T-helper 17 cell (primary cell): ENCODE measurements around the gene FASTK. TPM values are rescaled to one million over a fixed set of nuclear protein-coding genes. Genes with fewer than 3 reads are reported as not detected.
A peak's percentile ranks its signal among the peaks of the same experiment; 100 is the strongest.

ENCODE experiments used
- ATAC-seq: fragments of 150-1000 bp; cut with Tn5 transposase; 2 replicates; pipeline ENCODE4 v1.10.0; 2021; ENCODE audit warnings: mild to moderate bottlenecking, moderate library complexity
- DNase-seq, 3 donors: peaks; one replicate each; pipeline versions ENCODE4 v3.0.0 to v3.0.0-alpha.2; 2020 to 2021
- H3K9me3 ChIP-seq: one replicate; pipeline ENCODE4 v1.7.0; 2013; ENCODE audit warnings: low read length, mild to moderate bottlenecking; ENCODE audit not compliant: control insufficient read depth, poor library complexity, severe bottlenecking
- H3K27ac Mint-ChIP-seq: one replicate; pipeline ENCODE4 v1.8.0; 2022; ENCODE audit warnings: mild to moderate bottlenecking, moderate library complexity, mixed read lengths
- H3K27me3 Mint-ChIP-seq: one replicate; pipeline ENCODE4 v1.8.0; 2022; ENCODE audit warnings: mixed read lengths
- H3K36me3 Mint-ChIP-seq: one replicate; pipeline ENCODE4 v1.8.0; 2022; ENCODE audit warnings: low read depth, mixed read lengths
- H3K4me1 Mint-ChIP-seq: one replicate; pipeline ENCODE4 v1.8.0; 2022; ENCODE audit warnings: mild to moderate bottlenecking, mixed read lengths
- H3K4me3 Mint-ChIP-seq: one replicate; pipeline ENCODE4 v1.8.0; 2022; ENCODE audit warnings: mild to moderate bottlenecking, moderate library complexity, mixed read lengths
- total RNA-seq, 4 donors: library from RNA in 2 of 4; stranded (reverse) in 2 of 4; gene quantifications; one replicate each; pipeline ENCODE4 v1.2.3 and lab custom pipeline; 2022 to 2026

FASTK gene
- total RNA-seq, 2 donors from 2014 or later = 67.7 to 82.2 TPM

DNA sequence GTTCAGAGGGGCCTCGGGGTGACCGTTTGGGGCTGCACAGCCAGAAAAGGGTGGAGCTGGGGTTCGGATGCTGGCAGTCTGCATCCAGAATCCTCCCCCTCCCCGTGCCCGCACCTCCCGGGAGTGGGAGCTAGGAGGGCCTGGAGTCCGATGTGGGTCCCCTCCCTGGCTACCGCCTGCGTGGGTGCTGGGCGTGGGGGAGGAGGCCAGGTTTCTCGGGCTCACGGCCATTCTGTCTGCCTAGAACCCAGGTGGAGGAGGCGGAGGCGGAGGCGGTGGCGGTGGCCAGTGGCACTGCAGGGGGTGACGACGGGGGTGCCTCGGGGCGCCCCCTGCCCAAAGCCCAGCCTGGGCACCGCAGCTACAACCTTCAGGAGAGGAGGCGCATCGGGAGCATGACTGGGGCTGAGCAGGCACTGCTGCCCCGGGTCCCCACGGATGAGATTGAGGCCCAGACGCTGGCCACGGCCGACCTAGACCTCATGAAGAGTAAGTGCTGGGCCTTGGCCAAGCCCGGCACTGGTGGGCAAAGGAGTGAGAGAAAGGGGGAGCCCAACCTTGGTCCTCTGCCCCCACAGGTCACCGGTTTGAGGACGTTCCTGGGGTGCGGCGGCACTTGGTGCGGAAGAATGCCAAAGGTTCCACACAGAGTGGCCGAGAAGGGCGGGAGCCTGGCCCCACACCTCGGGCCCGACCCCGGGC is 14.2 kb downstream of the FASTK start:
- H3K27ac Mint-ChIP-seq = no peak overlapping the region
- H3K36me3 Mint-ChIP-seq = peaks cover 3% of the 10 kb centered on the region

DNA sequence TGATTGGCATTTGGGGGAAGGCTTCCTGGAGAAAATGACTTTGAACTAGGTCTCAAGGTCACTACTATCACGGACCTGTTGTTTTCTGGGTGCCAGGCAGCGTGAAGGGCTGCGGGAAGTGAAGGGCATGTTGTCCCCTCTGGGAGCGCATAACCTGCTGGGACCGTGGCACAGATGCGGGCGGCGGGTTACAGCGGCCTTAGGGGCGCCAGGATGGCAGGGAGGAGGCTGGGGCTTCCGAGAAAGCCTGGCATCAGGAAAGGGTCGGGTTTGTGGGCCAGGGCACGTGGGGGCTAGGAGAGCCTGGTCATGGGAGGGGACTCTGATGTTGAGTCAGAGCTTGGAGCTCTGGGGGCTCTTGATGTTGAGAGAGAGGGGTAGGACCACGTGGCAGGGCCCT is 15.1 kb downstream of the FASTK start:
- Mint-ChIP-seq H3K27ac (no peak overlapping the region), H3K4me1 (peaks cover 15% of the 10 kb centered on the region), H3K4me3 (peak overlapping the region; percentile 21), H3K27me3 (no peaks in the 10 kb centered on the region), H3K36me3 (peaks cover 3% of the 10 kb centered on the region)
- no peaks in the 10 kb centered on the region for H3K9me3 ChIP-seq
- DNase-seq (no peak), ATAC-seq (no peak)

More for the DNA sequence above, 14.2 kb downstream of the FASTK start:
- H3K27me3 Mint-ChIP-seq = no peaks in the 10 kb centered on the region
- no peaks in the 10 kb centered on the region for H3K9me3 ChIP-seq
- H3K4me3 Mint-ChIP-seq = no peak overlapping the region
- no peak for ATAC-seq
- no peak for DNase-seq
- H3K4me1 Mint-ChIP-seq = peaks cover 11% of the 10 kb centered on the region

DNA sequence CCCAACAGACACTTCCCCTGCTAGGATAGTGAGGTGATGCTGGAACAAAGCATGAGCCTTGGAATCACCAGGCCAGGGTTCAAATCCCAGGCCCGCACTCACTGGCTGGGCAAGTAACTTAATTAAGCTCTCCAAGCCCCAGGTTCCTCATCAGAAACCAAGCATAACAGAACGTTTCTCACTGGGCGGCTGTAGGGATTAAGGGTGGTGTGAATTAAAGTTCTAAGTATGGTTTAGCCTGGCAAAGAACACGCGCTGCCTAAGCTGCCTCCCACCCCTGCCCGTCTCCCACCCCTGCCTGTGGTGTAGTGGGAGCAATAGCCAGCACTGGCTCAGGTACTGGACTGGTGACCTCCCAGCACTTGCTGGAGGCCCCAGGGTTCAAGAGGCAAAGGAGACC is 15.6 kb downstream of the FASTK start:
- DNase-seq = no peak
- Mint-ChIP-seq H3K27me3 (no peaks in the 10 kb centered on the region), H3K4me1 (peaks cover 15% of the 10 kb centered on the region), H3K27ac (no peak overlapping the region), H3K4me3 (no peak overlapping the region), H3K36me3 (peaks cover 3% of the 10 kb centered on the region)
- no peaks in the 10 kb centered on the region for H3K9me3 ChIP-seq
- no peak for ATAC-seq

DNA sequence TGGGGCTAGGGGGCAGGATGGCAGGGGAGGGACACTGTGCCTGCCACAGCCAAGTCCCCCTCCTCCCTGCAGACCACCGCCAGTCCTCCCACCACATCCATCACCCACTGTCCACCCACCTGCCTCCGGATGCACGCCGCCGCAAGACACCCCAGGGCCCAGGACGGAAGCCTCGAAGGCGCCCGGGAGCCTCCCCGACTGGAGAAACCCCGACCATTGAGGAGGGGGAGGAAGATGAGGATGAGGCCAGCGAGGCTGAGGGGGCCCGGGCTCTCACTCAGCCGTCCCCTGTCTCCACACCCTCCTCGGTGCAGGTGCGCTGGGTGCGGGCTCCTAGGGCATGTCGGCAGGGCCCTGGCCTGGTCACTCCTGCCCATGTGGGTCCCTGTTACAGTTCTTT is 16.2 kb downstream of the FASTK start:
- Mint-ChIP-seq H3K4me3 (no peak overlapping the region), H3K27ac (no peak overlapping the region), H3K27me3 (no peaks in the 10 kb centered on the region), H3K4me1 (peaks cover 15% of the 10 kb centered on the region), H3K36me3 (peaks cover 3% of the 10 kb centered on the region)
- no peak for ATAC-seq
- no peaks in the 10 kb centered on the region for H3K9me3 ChIP-seq
- DNase-seq = no peak

DNA sequence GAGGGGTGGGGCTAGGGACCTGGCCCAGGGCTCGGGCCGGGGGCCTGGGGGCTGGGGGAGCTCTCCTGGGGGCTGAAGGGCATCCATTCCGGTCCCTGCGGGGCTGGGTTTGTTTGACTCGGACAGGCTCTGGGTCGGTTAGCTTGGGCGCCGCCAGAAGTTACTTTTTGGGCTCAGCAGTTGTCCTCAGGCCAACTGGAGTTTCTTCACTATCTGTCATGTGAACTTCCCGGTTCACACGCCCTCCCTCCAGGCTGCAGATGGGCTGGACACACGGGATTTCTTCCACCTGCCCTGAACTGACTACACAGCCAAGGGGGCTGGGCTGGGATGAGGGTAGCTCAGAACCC is 17.4 kb downstream of the FASTK start:
- ATAC-seq (no peak), DNase-seq (no peak)
- H3K27me3 Mint-ChIP-seq = no peaks in the 10 kb centered on the region
- peaks cover 21% of the 10 kb centered on the region for H3K4me1 Mint-ChIP-seq
- no peak overlapping the region for H3K27ac Mint-ChIP-seq
- H3K9me3 ChIP-seq = no peaks in the 10 kb centered on the region
- H3K36me3 Mint-ChIP-seq = peaks cover 3% of the 10 kb centered on the region
- H3K4me3 Mint-ChIP-seq = no peak overlapping the region

DNA sequence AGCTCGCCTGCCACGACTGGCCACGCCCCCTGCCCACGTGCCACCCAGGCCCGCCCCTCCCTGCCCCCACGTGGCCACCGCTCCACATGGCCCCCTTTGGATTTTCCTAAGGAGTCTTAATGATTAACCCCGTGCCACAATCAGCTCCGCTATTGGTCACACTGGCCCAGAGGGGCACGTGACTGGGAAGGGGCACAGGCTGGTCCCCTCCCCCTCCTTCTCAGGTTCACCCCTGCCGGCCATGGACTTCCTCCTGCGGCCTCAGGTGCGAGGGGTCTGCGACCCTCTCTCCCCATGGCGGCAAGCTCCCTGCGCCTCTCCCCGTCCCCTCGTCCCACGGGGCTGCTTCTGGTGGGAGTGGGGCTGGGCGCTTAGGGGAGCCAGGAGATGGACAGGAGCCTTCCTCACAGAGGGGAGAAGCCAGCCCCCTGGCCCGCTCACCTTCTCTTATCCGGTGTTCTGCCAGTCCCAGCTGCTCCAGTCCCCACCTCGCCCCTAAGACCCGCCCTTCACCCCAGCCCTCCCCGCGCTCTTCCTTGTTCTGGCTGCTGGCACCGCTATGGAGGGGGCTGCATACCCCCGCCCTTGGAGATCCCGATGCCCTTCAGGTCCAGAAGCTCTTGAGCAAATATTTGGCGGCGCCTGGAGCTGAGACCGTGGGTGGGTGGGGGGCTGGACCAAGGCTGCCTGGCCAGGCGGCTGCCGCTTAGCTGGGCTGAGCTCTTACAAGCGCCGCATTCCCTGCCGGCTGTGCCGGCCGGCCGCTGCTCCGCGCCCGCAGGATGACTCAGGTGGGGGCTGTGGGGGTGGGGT is 18.0 kb downstream of the FASTK start:
- no peak for DNase-seq
- H3K4me1 Mint-ChIP-seq = peaks cover 23% of the 10 kb centered on the region
- peaks cover 3% of the 10 kb centered on the region for H3K36me3 Mint-ChIP-seq
- no peak overlapping the region for H3K4me3 Mint-ChIP-seq
- no peaks in the 10 kb centered on the region for H3K9me3 ChIP-seq
- no peak overlapping the region for H3K27ac Mint-ChIP-seq
- no peak for ATAC-seq
- H3K27me3 Mint-ChIP-seq = no peaks in the 10 kb centered on the region

DNA sequence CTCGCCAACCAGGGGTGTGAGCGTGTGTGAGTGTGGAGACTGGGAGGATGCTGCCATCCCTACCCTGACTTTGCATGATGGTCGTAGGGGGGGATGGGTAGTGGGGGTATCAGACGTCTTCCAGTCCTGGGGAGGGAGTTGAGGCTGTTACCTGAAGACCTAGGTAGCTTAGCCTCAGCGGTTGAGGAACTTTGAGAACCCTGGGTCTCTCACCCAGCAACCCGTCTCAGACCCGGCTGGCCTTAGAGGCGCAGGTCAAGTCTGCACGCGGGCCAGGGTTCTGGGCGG is 18.6 kb downstream of the FASTK start:
- Mint-ChIP-seq H3K27me3 (no peaks in the 10 kb centered on the region), H3K36me3 (peaks cover 3% of the 10 kb centered on the region), H3K27ac (no peak overlapping the region), H3K4me3 (peak overlapping the region; percentile 96), H3K4me1 (peaks cover 29% of the 10 kb centered on the region)
- H3K9me3 ChIP-seq = no peaks in the 10 kb centered on the region
- ATAC-seq = no peak
- no peak for DNase-seq

DNA sequence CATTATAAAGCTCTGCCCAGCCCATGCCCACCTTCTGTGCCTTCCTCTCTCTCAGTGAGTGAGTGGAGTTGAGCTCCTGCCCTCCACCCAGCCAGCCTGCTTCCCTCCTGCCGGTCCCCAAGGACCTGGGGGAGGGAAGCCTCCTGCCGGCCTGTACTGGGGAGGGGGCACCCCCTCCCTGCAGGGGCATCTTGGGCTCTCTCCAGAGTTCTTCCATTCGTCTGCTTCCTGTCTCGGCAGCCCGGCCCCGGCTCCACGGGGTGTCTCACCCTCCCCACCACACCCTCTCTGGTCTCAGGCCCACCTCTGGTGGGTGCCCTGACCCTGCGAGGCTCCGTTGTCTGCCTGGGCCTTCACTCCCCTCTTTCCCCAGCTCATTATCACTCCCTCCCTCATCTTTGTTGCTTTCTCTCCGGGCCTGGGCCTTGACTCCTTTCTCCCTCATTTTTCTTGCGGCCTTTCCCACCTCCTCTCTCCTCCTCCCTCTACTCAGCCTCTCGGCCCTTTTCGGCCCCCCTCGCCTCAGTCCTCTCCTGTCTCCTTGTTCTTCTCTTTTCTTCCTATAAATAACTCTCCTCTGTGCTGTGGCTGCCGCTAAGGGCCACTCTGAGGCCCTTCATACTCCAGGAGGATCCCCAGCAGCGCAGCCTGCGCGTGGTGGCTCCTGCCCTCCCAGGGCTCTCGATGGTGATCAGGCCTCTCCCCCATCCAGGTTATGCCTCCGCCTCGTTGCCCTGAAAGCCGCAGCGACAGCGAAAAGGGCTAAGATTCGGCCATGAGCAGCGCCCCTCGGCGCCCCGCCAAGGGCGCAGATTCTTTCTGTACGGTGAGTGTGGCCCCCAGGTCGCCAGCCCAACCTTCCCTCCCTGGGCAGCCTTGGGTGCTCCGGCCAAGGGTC is 19.1 kb downstream of the FASTK start:
- Mint-ChIP-seq H3K4me3 (peak overlapping the region; percentile 96), H3K4me1 (peaks cover 29% of the 10 kb centered on the region), H3K36me3 (peaks cover 3% of the 10 kb centered on the region), H3K27me3 (no peaks in the 10 kb centered on the region), H3K27ac (peak overlapping the region; percentile 53)
- ATAC-seq = no peak
- no peak for DNase-seq
- H3K9me3 ChIP-seq = no peaks in the 10 kb centered on the region

DNA sequence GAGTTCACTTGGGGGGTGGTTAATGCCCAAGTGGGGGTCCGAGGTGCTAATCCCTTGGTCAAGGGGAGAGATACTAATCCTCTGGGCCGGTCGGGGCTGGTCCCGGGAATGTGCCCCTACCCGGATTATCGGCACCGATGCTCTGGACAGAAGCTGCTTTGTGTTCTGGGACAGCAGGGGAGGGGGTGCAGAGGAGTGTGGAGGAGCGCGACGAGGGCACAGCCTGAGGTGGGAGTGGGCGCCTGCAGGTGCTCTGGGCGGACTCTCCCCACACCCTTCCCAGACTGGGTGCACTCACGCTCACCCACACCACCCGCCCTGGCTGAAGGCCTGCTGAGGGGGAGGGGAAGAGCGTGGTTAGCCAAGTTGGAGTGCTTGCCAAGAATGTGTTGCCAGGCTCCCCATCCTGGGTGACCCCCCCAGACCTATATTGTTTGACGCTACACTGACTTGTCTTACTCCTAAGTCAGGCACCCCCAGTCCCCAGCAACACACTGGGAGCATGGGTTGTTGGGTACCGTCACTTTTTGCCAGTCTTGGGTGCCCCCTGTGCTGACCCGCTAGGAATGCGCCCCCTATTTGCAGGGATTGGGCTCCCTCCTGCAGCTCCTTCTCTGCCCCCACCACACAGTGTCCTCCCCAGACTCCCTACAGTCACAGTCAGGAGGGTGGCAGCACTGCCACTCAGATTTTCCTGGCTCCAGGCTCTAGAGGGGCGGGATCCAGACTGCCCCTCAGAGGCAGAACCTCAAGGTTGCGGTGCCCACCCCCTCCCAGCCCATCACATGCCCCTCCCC is 20.0 kb downstream of the FASTK start:
- ATAC-seq = no peak
- H3K36me3 Mint-ChIP-seq = peaks cover 3% of the 10 kb centered on the region
- peak overlapping the region; percentile 96 for H3K4me3 Mint-ChIP-seq
- H3K9me3 ChIP-seq = no peaks in the 10 kb centered on the region
- peaks cover 29% of the 10 kb centered on the region for H3K4me1 Mint-ChIP-seq
- H3K27me3 Mint-ChIP-seq = no peaks in the 10 kb centered on the region
- DNase-seq = no peak
- peak overlapping the region; percentile 53 for H3K27ac Mint-ChIP-seq

DNA sequence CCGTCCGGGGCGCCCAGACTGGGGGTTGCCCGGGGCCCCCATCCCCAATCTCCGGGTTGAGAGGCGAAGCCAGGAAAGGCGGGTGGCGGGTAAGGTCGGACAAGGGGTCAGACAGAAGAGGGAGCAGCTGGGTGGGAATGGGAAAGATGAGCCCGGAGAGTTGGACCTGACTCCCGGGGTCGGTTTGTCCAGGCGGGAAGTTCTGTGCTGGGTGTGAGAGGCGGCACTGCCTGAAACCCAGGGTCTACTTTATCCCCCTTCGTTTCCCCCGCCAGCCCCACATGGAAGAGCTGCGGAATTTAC is 20.5 kb downstream of the FASTK start:
- Mint-ChIP-seq H3K4me1 (peaks cover 26% of the 10 kb centered on the region), H3K27ac (peak overlapping the region; percentile 89), H3K27me3 (no peaks in the 10 kb centered on the region), H3K4me3 (peak overlapping the region; percentile 96), H3K36me3 (no peaks in the 10 kb centered on the region)
- ATAC-seq (no peak), DNase-seq (no peak)
- H3K9me3 ChIP-seq = no peaks in the 10 kb centered on the region

DNA sequence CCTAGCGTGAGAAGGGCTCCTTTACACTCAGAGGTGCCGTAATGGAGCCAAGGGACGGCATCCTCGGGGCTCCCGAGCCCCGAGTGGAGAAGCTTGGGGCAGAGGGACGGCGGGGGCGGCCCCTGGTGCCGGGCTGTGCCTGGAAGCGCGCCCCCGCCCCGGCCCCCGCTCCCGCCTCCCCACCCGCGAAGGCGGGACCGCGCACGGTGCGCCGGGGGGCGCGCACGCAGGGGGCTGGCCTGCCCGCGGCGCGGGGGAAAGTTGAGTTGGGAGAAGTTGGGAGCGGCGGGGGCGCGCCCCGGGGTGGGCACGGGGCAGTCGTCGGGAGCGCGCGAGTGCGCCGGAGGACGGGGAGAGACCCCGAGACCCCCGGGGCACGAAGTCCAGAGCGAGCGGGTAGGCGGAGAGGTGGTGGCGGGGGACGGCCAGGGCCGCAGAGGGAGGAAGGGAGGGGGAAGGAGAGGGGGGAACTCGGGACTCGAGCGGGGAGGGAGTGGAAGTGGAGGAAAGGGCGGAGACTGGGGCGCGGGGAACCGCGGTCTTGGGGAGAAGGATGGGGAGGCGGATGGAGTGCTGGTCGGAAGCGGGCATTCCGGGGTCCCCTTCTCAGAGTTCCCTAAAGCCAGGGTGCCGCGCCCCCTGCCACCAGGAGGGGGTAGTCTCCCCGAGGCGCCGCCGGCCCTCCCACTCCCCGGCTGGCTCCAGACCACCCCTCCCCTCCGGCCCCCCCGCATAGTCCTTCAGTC is 21.1 kb downstream of the FASTK start, which contains the start of gene SLC4A2:
SLC4A2 (plus strand) TSS at position 223 of the 746 bp plus-strand sequence. CDS start 2,399 bp downstream, outside the sequence.
- DNase-seq (peak; percentile 61 to 68 (median 64)), ATAC-seq (no peak)
- no peaks in the 10 kb centered on the region for H3K9me3 ChIP-seq
- peak within 1 kb of the TSS; percentile 89 for H3K27ac Mint-ChIP-seq
- H3K36me3 Mint-ChIP-seq = no peaks in the 10 kb centered on the region
- no peaks in the 10 kb centered on the region for H3K27me3 Mint-ChIP-seq
- peaks cover 28% of the 10 kb centered on the region for H3K4me1 Mint-ChIP-seq
- H3K4me3 Mint-ChIP-seq = peak within 1 kb of the TSS; percentile 96

DNA sequence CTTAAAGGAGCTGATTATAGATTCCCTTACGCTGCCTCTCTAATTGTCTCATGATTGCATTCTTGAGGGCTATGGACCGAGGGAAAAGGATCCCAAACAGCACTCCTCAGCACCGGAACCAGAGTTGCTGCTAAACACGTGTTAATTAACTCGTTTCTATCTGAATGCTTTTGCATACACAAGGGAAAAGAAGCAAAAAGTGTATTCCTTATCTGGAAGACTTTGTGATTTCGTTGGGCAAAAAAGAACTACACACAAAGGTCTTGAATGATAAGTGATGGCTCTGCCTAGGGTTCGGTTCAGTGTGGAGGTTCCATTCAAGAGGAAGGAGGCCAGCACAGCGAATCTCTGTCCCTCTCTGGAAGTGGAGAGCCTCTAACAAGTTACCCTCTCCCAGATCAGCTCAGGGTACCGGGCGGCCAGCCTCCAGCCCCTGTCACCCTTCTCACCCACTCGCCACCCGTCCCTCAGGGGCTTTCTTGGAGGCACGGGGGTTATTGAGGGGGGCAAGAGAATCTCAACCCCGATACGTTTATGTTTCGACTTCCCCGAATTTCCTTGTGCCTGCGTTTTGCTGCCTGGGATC is 21.7 kb downstream of the FASTK start:
- no peaks in the 10 kb centered on the region for H3K27me3 Mint-ChIP-seq
- peak overlapping the region; percentile 89 for H3K27ac Mint-ChIP-seq
- H3K4me3 Mint-ChIP-seq = peak overlapping the region; percentile 96
- DNase-seq (no peak), ATAC-seq (no peak)
- H3K4me1 Mint-ChIP-seq = peaks cover 29% of the 10 kb centered on the region
- no peaks in the 10 kb centered on the region for H3K36me3 Mint-ChIP-seq
- no peaks in the 10 kb centered on the region for H3K9me3 ChIP-seq
